ENCODE results near the gene DNAH14.
"Not testable (repeated sequence)": the region's sequence is repeated elsewhere in the genome, so short reads cannot be mapped to it uniquely, and the experiment has no call there.

DNAH14 gene

DNA sequence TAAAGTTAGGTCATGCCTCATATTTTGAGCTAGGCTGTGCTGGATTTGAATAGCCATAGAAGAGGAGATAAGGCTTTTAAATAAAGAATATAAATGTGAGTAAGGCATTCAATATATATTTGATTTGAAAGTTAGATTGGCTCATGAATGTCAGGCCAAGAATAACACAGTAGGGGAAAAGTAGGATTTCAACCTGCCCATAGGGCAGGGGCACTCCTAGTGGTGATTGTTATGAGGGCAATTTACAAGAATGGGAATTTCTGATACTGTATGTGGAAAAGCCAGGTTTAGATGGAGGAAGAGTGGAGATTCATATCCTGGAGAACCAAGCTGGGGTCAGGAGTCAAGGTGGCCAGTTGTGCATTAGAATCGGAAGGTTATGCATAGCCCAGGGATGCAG is 74.9 kb downstream of the DNAH14 start:
- DNase-seq: no peak

GRCh38 chr1:225006352-225006751 is 76.9 kb downstream of the DNAH14 start:
- not testable (repeated sequence) for DNase-seq

GRCh38 chr1:225008050-225008449 is 78.6 kb downstream of the DNAH14 start:
- DNase-seq: not testable (repeated sequence)

GRCh38 chr1:225021037-225021436 is 91.6 kb downstream of the DNAH14 start:
- no peak for DNase-seq

GRCh38 chr1:225026701-225027100 is 97.2 kb downstream of the DNAH14 start:
- no peak for DNase-seq

- not testable (repeated sequence) for DNase-seq
Observed at GRCh38 chr1:225036441-225036840, 107.0 kb downstream of the DNAH14 start.

DNA sequence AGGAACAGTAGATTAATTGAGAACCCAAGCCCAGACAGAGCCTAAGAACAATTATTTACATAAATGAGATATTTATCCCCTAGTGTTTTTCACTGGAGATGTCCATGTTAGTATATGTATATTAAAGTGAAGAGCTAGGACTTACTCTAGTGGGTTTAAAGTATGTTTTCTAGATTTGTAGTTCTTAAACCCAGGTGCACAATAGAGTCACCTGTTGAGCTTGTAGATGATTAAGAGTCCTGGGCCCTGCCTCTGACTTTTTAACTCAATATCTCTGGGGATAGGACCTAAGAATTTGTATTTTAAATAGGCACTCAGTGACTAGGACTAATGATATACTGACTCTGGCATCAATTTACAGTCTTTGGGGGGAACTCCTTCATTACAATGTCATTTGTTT is 112.8 kb downstream of the DNAH14 start:
- no peak for DNase-seq

GRCh38 chr1:225044258-225044657 is 114.8 kb downstream of the DNAH14 start:
- DNase-seq: no peak

- DNase-seq: no peak
Observed at GRCh38 chr1:225049594-225049993, 120.1 kb downstream of the DNAH14 start.

DNA sequence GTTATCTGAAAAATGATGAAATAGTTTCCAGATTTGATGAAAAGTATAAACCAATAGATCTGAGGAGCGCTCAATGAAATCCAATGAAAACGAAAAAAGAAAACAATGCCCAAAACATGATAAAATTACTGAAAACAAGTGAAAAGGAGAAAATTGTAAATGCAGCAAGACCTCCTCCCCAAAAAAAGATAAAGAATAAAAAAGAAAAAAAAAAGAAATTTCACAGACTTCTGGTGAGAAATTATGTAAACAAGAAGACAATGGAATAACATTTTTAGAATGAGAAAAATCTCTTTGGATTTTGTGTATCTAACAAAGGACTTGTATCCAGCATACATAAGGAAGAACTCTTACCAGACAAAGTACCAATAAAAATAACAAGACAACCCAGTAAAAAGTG is 134.2 kb downstream of the DNAH14 start:
- no peak for DNase-seq

- DNase-seq: no peak
Observed at GRCh38 chr1:225070972-225071371, 141.5 kb downstream of the DNAH14 start.

GRCh38 chr1:225097175-225097574 is 167.7 kb downstream of the DNAH14 start:
- DNase-seq: no peak

DNA sequence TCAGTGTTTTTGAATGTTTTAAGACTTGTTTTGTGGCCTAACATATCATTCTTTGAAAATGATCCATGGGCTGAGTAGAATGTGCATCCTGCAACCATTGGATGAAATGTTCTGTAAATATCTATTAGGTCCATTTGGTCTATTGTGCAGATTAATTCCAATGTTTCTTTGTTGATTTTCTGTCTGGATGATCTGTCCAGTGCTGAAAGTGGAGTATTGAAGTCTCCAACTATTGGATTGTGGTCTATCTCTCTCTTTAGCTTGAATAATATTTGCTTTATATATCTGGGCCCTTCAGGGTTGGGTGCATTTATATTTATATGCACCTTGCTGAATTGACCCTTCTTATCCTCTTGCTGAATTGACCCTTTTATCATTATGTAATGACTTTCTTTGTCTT is 181.5 kb downstream of the DNAH14 start:
- no peak for DNase-seq

GRCh38 chr1:225113265-225113664 is 183.8 kb downstream of the DNAH14 start:
- no peak for DNase-seq

DNA sequence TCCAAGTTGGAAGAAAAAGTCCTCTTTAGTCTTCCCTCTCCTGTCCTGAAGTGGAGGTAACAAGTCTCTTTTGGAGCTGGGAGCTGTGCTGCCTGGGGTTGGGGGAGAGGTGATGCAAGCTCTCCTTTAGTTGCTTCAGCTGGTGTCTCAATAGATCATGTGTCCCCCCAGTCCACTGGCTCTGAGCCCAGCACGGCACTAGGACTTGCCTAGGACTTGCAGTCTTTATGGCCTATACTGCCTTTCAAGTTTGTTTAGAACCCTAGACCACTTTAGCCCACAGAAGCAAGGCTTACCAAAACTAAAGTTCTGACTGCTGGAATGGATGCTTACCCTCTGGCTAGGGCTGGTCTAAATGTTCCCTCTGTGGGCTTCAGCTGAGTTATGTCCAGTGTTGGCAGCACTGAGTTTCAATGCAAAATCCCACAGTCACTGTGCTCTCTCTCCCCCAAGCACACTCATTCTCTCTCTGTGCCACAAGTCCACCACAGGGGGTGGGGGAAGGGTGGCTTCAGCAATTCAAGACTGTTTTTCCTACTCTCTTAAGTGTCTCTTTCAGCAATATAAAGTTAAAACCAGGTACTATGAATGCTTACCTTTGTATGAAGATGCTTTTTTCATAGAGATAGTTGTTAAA is 185.0 kb downstream of the DNAH14 start:
- no peak for DNase-seq

GRCh38 chr1:225119307-225119706 is 189.8 kb downstream of the DNAH14 start:
- no peak for DNase-seq

GRCh38 chr1:225121095-225121494 is 191.6 kb downstream of the DNAH14 start:
- no peak for DNase-seq

DNA sequence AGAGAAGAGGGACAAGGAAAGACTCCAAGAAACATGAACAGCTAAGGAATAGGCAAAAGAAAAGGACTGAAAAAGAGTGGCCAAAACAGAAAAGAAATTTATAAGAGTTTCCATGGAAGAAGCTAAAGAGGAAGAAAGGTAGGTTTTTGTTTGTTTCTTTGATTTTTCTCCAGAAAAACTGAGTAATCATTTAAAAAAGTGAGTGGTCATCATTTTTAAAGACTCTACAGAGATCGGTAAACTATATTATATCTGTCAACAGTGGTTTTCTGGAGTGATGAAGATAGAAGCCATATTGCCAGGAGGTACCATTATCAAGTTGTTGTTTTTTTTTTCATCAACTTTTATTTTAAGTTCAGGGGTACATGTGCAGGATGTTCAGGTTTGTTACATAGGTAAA is 202.4 kb downstream of the DNAH14 start:
- DNase-seq: no peak

DNA sequence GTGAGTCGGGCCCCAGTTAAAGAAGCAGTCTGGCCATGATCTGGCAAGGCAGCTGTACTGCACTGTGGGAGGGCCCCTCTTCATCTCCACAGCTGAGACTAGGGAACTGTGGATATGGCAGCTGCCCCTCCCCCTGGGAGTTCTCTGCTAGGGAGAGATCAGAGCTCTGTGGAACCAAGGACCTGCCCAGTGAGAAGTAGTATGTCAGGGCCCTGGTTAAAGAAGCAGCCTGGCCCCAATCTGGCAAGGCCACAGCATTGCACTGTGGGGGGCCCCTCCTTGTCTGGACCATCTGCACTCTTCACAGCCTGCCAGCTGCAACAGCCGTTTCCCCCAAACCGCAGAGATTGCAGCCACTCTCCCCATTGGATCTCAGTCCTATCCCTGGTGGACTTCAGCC is 208.5 kb downstream of the DNAH14 start:
- no peak for DNase-seq

DNA sequence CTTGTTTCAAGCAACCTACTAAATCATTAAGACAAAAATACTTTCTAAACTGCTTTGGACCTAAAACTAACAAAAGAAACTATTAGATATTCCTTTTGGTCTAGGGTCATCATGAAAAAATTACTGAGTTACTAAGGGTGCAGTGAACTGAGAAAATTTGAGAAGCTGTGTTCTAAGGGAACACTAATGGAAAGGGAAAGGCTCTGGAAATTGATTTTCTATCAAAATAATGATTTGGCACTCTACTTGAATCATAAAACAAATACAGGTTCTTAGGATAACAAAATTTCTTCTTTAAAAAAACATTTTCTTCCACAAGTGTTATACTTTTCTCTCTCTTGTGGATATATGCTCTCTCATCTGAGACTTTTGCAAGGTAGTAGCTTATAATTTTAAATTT is 213.5 kb downstream of the DNAH14 start:
- DNase-seq: no peak

GRCh38 chr1:225146478-225146877 is 217.0 kb downstream of the DNAH14 start:
- DNase-seq: no peak

- DNase-seq: not testable (repeated sequence)
Observed at GRCh38 chr1:225147791-225148190, 218.3 kb downstream of the DNAH14 start.

- no peak for DNase-seq
Observed at GRCh38 chr1:225152061-225152460, 222.6 kb downstream of the DNAH14 start.

DNA sequence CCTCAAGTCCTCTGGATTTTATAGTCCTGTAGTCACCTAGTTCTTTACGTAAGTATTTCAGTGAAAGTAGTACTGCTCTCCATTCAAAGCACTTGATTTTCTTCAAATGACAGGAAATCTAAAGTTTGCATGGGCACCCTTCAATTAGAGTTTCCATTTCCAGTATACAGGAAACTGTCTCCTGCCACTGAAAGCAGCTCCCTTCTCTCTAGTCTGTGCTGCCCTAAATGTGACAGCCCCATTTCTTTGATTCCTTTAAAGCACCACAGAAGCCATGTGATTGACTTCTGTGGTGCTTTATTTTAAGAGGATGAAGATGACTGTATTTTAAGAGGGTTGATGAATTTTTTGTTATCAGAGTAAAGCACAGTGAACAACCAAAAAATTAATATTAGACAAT is 226.1 kb downstream of the DNAH14 start:
- DNase-seq: no peak

DNA sequence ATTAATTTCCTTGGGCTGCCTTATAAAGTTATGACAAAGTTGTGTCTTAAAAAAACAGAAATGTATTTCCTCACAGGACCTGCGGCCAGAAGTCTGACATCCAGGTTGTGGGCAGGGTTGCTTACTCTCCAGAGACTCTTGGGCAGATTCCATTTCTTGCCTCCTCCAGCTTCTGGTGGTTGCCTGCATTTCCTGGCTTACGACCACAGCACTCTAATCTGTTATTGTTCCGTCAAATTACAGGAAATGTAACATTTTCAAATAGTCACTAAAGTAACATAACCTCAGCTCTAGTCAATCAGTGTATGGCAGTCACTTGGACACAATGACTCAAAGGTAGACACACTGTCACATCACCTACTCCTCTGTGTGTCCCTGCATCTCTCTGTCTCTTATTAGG is 226.8 kb downstream of the DNAH14 start:
- no peak for DNase-seq

- no peak for DNase-seq
Observed at GRCh38 chr1:225158291-225158690, 228.8 kb downstream of the DNAH14 start.

All from SIG-M5 (cell line).